NCI-H2171 treated with DMSO at 0.1 percent for 48 hours (cell line): ENCODE data around the gene PITPNC1.
"Not testable (repeated sequence)": the region's sequence is repeated elsewhere in the genome, so short reads cannot be mapped to it uniquely, and the experiment has no call there.

ENCODE experiments used
- DNase-seq: peaks from one replicate; lab custom pipeline; 2025; lab: John Stamatoyannopoulos, UW

PITPNC1 gene

GRCh38 chr17:67651218-67651579, 274.1 kb downstream of the PITPNC1 start:
- DNase-seq: not testable (repeated sequence)

DNA sequence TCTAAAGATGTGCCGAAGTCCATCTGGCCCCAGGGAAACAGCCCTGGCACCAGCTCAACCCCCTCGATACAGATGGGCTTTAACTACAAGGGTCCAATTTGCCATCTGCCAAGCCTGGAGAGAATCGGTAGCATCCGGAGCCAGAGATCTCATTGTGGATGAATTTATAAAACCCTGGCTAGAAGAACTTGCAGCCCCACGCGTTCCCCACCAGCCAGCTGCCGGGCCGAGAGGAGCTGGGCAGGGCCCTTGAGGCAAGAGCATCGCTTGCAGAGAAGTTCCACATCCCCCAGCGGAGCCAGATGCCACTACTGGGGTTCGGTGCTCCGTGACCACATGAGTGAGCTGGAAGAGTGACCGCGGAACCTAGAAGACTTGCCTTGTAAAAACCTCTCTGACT, 275.4 kb downstream of the PITPNC1 start:
- no peak for DNase-seq

DNA sequence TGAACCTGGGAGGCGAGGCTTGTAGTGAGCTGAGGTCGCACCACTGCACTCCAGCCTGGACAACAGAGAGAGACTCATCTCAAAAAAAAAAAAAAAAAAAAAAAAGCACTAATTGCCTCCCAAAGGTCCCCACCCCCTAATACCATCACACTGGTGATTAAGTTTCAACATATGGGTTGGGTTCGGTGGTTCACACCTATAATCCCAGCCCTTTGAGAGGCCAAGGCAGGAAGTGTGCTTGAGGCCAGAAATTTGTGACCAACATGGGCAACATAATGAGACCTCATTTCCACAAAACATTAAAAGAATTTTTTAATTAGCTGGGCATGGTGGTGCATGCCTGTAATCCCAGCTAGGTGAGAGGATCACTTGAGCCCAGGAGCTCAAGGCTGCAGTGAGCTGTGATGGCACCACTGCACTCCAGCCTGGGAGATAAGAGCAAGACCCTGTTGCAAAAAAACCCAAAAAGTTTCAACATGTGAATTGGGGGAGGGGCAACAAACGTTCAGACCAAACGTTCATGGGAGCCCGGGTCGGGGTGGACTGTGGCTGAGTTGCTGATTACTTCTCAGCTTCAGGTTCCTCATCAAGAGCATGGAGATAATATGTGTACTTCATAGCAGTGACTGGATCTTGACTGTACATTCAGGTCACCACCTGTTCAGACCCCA, 278.5 kb downstream of the PITPNC1 start:
- DNase-seq: no peak

- no peak for DNase-seq
Measured at GRCh38 chr17:67656494-67657203, 279.6 kb downstream of the PITPNC1 start.

DNA sequence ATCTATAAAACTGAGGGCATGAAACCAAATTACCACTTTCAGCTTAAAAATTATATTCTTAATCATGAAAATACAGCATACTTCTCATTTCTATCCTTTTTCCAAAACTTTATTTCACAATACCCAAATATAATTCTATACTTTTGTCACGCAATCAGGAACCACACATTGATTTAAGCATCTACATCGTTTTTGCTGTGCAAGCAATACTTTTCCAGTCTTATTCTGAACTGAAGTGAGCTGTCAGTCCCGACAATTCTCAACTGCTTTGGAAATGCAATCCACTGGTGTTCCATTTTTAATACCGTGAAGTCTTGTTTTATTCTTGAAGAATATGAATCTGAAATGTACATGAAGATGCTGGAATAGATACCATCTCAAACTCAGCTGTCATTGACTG, 280.5 kb downstream of the PITPNC1 start:
- DNase-seq: no peak

DNA sequence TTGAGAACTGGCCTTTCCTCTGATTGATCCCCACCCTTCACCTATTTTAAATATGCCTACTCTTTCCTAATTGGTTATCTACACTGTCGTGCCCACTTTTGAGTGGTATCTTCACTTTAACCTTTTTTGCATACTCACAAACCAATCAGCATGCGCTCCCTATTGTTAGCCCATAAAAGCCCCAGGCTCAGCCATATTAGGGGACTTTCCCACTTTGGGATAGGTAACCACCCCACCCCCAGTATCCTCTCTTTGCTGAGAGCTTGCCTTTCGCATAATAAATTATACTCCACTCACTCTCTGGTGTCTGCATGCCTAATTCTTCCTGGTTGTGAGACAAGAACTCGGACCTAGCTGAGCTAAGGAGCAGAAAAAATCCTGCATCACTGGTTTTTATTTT, 281.2 kb downstream of the PITPNC1 start:
- no peak for DNase-seq

- no peak for DNase-seq
Measured at GRCh38 chr17:67659028-67659427, 281.9 kb downstream of the PITPNC1 start.

DNA sequence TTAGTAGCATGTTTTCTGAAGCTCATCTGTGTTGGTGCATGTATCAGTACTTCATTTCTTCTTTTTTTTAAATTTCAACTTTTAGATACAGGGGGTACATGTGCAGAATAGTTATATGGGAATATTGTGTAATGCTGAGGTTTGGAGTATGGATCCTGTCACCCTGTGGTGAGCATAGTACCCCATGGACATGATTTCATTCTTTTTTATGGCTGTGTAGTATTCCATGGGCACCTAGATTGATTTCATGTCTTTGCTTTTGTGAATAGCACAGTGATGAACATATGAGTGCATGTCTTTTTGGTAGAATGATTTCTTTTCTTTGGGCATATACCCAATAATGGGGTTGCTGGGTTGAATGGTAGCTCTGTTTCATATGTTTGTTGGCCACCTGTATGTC, 285.6 kb downstream of the PITPNC1 start:
- DNase-seq: no peak

- DNase-seq: no peak
Measured at GRCh38 chr17:67663457-67663856, 286.4 kb downstream of the PITPNC1 start.

- DNase-seq: no peak
Measured at GRCh38 chr17:67666028-67666427, 288.9 kb downstream of the PITPNC1 start.

DNA sequence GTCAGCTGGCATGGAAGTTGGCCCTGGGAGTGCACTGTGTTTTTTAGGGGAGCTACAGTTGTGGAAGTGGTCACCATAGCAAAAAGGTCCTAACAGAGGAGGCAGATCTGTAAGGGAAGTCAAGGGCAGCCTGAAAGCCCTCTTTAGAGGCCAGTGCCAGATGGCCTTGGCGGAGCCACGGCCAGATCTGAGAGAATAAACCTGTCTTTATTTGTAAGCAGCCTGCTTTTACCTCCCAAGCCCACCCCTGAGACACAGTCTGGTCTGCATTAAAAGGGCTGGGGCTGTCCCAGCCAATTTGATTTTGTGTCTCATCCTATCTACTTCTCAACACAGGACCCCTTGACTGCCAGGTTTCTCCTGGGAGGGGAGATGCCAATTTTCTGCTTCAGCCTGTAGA, 289.6 kb downstream of the PITPNC1 start:
- DNase-seq: peak; percentile 12

GRCh38 chr17:67671493-67671892, 294.4 kb downstream of the PITPNC1 start:
- DNase-seq: peak; percentile 92

DNA sequence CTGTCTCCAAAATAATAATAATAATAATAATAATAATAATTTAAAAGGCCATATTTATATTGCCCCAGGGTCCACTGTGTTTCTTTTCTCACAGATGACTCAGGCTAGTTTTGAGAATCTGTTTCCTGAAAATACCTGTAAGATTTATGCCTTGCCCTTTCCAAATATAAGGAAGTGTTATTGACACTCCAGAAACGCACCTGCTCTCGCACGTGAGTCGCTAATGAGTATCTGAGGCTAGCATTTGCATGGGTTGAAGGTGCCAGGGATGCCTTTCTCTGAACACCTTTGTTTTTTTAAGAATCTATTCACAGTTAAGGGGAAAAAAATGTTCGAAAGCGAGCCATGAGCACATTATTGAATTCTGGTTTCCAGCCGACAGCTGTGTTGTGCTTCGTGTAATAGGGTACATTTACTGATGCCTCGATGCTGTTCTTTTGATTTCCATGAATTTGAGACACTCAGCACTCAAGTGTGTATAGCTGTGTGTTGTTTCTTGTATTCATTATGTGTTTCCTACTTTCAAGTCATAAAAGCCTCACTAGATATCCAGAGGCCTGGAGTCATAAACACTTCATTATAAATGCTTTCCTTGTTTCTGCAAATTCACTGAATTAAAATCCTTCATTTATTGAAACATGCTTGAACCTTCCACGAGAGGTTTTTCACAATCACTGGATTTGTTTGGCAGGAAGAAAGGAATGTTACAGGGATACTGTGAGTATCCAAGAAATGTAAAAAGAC, 295.7 kb downstream of the PITPNC1 start:
- peak; percentile 91 for DNase-seq

- no peak for DNase-seq
Measured at GRCh38 chr17:67675481-67675880, 298.4 kb downstream of the PITPNC1 start.

DNA sequence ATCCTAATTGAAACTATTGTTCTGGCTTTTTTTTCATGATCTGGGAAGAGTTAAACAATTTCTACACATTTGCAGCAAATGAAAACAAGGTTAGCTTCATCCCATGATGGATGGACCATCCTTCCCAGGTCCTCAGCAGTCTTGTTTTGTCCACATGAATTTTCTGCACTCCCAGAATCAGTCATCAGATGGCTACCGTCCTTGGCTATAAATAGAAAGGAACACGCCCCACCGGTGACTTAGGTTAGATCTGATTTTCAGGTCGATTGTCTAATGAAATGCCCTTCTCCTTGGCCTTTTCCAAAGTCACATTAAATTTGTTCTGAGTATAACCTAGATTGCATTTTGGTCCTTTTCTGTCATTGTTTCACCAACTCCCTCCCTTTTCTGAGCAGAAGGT, 299.2 kb downstream of the PITPNC1 start:
- no peak for DNase-seq

- DNase-seq: no peak
Measured at GRCh38 chr17:67678414-67678813, 301.3 kb downstream of the PITPNC1 start.

DNA sequence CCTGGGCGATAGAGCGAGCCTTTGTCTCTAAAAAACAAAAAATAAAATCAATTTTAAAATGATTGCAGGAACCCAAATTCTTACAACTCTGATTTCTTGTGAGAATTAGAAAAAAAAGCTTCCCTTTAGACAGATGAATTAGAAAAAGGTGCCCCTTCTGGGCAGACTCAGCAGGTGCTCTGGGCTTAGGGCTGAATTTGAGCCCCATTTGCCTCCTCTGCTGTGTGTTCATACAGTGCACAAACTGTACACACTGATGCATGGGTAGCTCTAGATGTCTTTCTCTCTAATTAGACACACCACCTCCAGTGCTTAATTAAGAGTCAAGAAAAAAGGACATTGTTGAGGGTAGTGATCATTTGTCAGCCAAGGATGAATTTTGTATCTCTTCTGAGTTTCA, 302.1 kb downstream of the PITPNC1 start:
- DNase-seq: no peak

- DNase-seq: no peak
Measured at GRCh38 chr17:67679721-67680120, 302.6 kb downstream of the PITPNC1 start.

DNA sequence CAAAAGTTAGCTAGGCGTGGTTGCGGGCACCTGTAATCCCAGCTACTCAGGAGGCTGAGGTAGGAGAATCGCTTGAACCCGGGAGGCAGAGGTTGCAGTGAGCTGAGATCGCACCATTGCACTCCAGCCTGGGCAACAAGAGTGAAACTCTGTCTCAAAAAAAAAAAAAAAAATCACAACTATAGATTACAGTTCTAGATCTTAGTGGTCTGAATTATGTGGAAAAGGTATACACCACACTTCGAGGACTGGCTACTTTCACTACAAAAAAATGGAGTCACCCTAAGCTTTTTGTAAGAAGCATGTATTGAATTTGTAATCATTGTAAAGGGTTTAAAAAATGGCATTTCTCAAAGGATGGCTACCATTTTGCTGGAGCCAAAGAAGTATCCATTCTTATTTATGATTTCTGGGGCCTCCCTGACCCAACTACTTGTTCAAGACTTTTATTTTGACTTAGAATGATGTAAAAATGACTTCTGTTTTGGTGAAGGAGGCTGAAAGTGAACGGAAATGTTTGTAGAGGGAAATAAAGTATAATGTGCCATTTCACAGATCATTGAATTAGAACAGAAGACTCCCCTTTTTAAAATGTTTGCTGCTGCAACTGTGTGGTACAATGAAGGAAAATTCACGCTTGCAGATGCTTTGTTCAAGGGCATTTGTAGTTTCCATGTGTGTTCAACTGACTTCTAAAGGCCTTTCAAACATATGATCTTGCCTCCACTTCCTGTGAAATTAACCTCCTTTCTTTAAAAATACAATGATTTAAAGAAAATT, 303.6 kb downstream of the PITPNC1 start:
- DNase-seq: no peak

GRCh38 chr17:67682196-67682595, 305.1 kb downstream of the PITPNC1 start:
- DNase-seq: no peak

DNA sequence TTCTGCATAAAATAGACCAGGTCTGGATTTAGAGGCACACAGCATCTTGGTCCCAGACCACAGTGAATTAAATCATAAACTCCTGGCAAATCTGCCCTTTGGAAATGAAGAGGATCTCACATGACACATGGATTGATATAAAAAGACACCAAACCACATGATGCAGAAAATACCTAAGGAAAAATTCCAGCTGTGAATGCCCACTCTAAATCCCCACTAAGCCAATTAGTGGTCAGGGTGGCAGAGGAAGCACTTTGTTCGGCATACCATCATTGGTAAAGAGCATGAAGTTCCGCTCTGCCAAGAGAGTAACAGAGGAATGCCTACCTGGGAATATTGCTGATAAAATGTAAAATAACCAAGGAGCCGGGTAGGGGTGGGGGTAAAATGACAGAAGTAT, 308.3 kb downstream of the PITPNC1 start:
- DNase-seq: no peak

GRCh38 chr17:67686241-67686640, 309.2 kb downstream of the PITPNC1 start:
- no peak for DNase-seq
